ENCODE results near the gene PPM1B. TPM values are rescaled to one million over a fixed set of nuclear protein-coding genes. Genes with fewer than 3 reads are reported as not detected.

Gene PPM1B
- total RNA-seq, 2 donors from 2014 or later = 27.0 to 44.5 TPM

- intact Hi-C loops (cut with DNase I) = no loop called here
- no peaks in the 10 kb centered on the region for H3K9me3 ChIP-seq
- no peaks in the 10 kb centered on the region for H3K27me3 ChIP-seq
- no peak overlapping the region for H3K27ac ChIP-seq
- no peaks in the 10 kb centered on the region for H3K36me3 ChIP-seq (replicated peaks in 1 of 2; ENCODE audit: insufficient read depth in 1 of 2, low read depth in 2 of 2)
- H3K4me1 ChIP-seq = peaks cover 20% of the 10 kb centered on the region
- no peak overlapping the region for H3K4me3 ChIP-seq
- DNase-seq = no peak
- 87 to 94% methylated on average over 6 of the region's 6 CpGs for WGBS, 2 donors
- no peak for TF ChIP-seq POLR2A (IDR thresholded peaks at IDR 0.05)
- TF ChIP-seq, protein P1, sequence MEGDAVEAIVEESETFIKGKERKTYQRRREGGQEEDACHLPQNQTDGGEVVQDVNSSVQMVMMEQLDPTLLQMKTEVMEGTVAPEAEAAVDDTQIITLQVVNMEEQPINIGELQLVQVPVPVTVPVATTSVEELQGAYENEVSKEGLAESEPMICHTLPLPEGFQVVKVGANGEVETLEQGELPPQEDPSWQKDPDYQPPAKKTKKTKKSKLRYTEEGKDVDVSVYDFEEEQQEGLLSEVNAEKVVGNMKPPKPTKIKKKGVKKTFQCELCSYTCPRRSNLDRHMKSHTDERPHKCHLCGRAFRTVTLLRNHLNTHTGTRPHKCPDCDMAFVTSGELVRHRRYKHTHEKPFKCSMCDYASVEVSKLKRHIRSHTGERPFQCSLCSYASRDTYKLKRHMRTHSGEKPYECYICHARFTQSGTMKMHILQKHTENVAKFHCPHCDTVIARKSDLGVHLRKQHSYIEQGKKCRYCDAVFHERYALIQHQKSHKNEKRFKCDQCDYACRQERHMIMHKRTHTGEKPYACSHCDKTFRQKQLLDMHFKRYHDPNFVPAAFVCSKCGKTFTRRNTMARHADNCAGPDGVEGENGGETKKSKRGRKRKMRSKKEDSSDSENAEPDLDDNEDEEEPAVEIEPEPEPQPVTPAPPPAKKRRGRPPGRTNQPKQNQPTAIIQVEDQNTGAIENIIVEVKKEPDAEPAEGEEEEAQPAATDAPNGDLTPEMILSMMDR (IDR thresholded peaks at IDR 0.05) = no peak
- ATAC-seq = no peak
These were observed 29.1 kb downstream of the PPM1B start for GRCh38 chr2:44197816-44198215.

- TF ChIP-seq, protein P1 (IDR thresholded peaks at IDR 0.05) = no peak
- no peak for TF ChIP-seq POLR2A (IDR thresholded peaks at IDR 0.05)
- H3K9me3 ChIP-seq = no peaks in the 10 kb centered on the region
These were observed 31.3 kb downstream of the PPM1B start for GRCh38 chr2:44200011-44200410.

GRCh38 chr2:44200759-44201158 is 32.1 kb downstream of the PPM1B start:
- H3K9me3 ChIP-seq = no peaks in the 10 kb centered on the region
- intact Hi-C loops (cut with DNase I) = no loop called here
- DNase-seq = no peak
- H3K36me3 ChIP-seq (replicated peaks in 1 of 2; ENCODE audit: insufficient read depth in 1 of 2, low read depth in 2 of 2) = no peaks in the 10 kb centered on the region
- H3K27ac ChIP-seq = no peak overlapping the region
- H3K27me3 ChIP-seq = no peaks in the 10 kb centered on the region
- H3K4me1 ChIP-seq = peaks cover 16% of the 10 kb centered on the region
- WGBS, 2 donors = 87 to 88% methylated on average over 5 of the region's 5 CpGs
- H3K4me3 ChIP-seq = no peak overlapping the region
- TF ChIP-seq, protein P1 (IDR thresholded peaks at IDR 0.05) = no peak
- TF ChIP-seq POLR2A (IDR thresholded peaks at IDR 0.05) = no peak
- no peak for ATAC-seq

More at GRCh38 chr2:44200011-44200410, 31.3 kb downstream of the PPM1B start:
- intact Hi-C loops (cut with DNase I) = no loop called here
- Histone ChIP-seq H3K27ac (no peak overlapping the region), H3K4me3 (no peak overlapping the region), H3K27me3 (no peaks in the 10 kb centered on the region), H3K4me1 (peaks cover 16% of the 10 kb centered on the region), H3K36me3 (replicated peaks in 1 of 2; ENCODE audit: insufficient read depth in 1 of 2, low read depth in 2 of 2) (no peaks in the 10 kb centered on the region)
- ATAC-seq (no peak), DNase-seq (no peak)
- 94 to 100% methylated on average over 1 of the region's 1 CpG for WGBS, 2 donors

DNA sequence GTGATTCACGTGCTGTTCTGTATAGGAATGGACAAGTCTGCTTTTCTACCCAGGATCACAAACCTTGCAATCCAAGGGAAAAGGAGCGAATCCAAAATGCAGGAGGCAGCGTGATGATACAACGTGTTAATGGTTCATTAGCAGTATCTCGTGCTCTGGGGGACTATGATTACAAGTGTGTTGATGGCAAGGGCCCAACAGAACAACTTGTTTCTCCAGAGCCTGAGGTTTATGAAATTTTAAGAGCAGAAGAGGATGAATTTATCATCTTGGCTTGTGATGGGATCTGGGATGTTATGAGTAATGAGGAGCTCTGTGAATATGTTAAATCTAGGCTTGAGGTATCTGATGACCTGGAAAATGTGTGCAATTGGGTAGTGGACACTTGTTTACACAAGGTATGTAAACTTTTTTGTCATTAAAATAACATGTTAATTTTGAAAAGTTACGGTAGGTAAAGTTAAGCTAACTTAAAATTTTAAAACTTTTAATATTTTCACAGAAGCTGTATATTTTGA is 33.0 kb downstream of the PPM1B start:
- 60 to 62% methylated on average over 6 of the region's 6 CpGs for WGBS, 2 donors
- TF ChIP-seq POLR2A (IDR thresholded peaks at IDR 0.05) = no peak
- TF ChIP-seq, protein P1 (IDR thresholded peaks at IDR 0.05) = no peak
- no peak for ATAC-seq

GRCh38 chr2:44203542-44203941 is 34.9 kb downstream of the PPM1B start:
- whole genome bisulfite sequencing, 2 donors = 98% methylated on average over 3 of the region's 3 CpGs

More for the DNA sequence above, 33.0 kb downstream of the PPM1B start:
- Histone ChIP-seq H3K27ac (no peak overlapping the region), H3K27me3 (no peaks in the 10 kb centered on the region), H3K9me3 (no peaks in the 10 kb centered on the region), H3K36me3 (replicated peaks in 1 of 2; ENCODE audit: insufficient read depth in 1 of 2, low read depth in 2 of 2) (no peaks in the 10 kb centered on the region), H3K4me3 (no peak overlapping the region), H3K4me1 (peaks cover 16% of the 10 kb centered on the region)
- intact Hi-C loops (cut with DNase I) = no loop called here
- no peak for DNase-seq

More at GRCh38 chr2:44203542-44203941, 34.9 kb downstream of the PPM1B start:
- no peak for ATAC-seq
- no peak for TF ChIP-seq POLR2A (IDR thresholded peaks at IDR 0.05)
- TF ChIP-seq, protein P1 (IDR thresholded peaks at IDR 0.05) = no peak
- Histone ChIP-seq H3K27ac (no peak overlapping the region), H3K36me3 (replicated peaks in 1 of 2; ENCODE audit: insufficient read depth in 1 of 2, low read depth in 2 of 2) (no peaks in the 10 kb centered on the region), H3K4me1 (peaks cover 16% of the 10 kb centered on the region), H3K27me3 (no peaks in the 10 kb centered on the region), H3K9me3 (no peaks in the 10 kb centered on the region), H3K4me3 (no peak overlapping the region)
- no peak for DNase-seq
- intact Hi-C loops (cut with DNase I) = no loop called here

All from body of pancreas (tissue), 4 donors.